Measurements from ENCODE around the gene RAP1GAP2.

DNA sequence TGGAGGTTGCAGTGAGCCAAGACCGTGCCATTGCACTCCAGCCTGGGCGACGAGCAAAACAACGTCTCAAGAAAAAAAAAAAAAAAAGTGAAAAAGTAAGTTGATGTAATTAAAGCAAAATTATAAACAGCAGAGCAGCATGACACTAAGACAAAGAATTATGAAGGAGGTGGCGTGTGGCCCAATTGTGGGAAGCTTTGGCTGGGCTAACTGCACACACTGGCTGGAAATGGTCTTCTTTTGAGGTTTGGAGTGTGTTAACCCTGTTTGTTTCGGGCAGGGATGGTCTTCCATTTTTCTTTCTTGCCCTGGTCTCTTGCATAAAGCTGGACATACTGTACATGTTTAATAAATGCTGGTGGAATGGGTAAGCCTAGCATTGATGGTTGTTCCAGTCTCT, 54.8 kb downstream of the RAP1GAP2 start:
- TF ChIP-seq, protein P1, sequence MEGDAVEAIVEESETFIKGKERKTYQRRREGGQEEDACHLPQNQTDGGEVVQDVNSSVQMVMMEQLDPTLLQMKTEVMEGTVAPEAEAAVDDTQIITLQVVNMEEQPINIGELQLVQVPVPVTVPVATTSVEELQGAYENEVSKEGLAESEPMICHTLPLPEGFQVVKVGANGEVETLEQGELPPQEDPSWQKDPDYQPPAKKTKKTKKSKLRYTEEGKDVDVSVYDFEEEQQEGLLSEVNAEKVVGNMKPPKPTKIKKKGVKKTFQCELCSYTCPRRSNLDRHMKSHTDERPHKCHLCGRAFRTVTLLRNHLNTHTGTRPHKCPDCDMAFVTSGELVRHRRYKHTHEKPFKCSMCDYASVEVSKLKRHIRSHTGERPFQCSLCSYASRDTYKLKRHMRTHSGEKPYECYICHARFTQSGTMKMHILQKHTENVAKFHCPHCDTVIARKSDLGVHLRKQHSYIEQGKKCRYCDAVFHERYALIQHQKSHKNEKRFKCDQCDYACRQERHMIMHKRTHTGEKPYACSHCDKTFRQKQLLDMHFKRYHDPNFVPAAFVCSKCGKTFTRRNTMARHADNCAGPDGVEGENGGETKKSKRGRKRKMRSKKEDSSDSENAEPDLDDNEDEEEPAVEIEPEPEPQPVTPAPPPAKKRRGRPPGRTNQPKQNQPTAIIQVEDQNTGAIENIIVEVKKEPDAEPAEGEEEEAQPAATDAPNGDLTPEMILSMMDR (IDR thresholded peaks at IDR 0.05), result no peak
- TF ChIP-seq POLR2A (IDR thresholded peaks at IDR 0.05) (no peak), EP300 (IDR thresholded peaks at IDR 0.05) (no peak), POLR2AphosphoS5 (IDR thresholded peaks at IDR 0.05) (no peak)

Data from sigmoid colon (tissue), 4 donors.